Transverse colon (tissue), 4 donors: ENCODE results near the gene MACROD1. TPM values are rescaled to one million over a fixed set of nuclear protein-coding genes. Genes with fewer than 3 reads are reported as not detected.

ENCODE experiments used
- DNase-seq: peaks from one replicate; pipeline ENCODE4 v3.0.0-alpha.2; 2019
- H3K27ac ChIP-seq, 4 donors: fragments of 200-600 bp; sonication (generic); 2 replicates each; pipeline ENCODE4 v1.5.1; 2016 to 2018; ENCODE audit warnings: inconsistent platforms in 4 of 4
- H3K27me3 ChIP-seq: fragments of 200-600 bp; sonication (generic); 2 replicates; pipeline ENCODE4 v1.5.1; 2017; ENCODE audit warnings: inconsistent platforms
- H3K36me3 ChIP-seq, 4 donors: fragments of 200-600 bp; sonication (generic); 2 replicates each; pipeline ENCODE4 v1.5.1; 2017 to 2019; ENCODE audit warnings: inconsistent platforms in 4 of 4
- H3K4me1 ChIP-seq, 4 donors: fragments of 200-600 bp; sonication (generic); 2 replicates each; pipeline ENCODE4 v1.5.1; 2017 to 2020; ENCODE audit warnings: inconsistent platforms in 4 of 4
- H3K4me3 ChIP-seq, 4 donors: fragments of 200-600 bp; sonication (generic); 1 replicate in 1 of 4; 2 replicates in 3 of 4; pipeline versions ENCODE4 v1.5.1 to v1.6.1; 2017 to 2019; ENCODE audit warnings: inconsistent platforms in 4 of 4
- H3K9me3 ChIP-seq, 2 donors: fragments of 200-600 bp; sonication (generic); 2 replicates each; pipeline ENCODE4 v1.5.1; 2017 to 2019; ENCODE audit warnings: inconsistent platforms in 2 of 2
- CTCF ChIP-seq, 5 experiments: fragments of 200-600 bp in 3 of 5; fragments of 450-650 bp in 2 of 5; sonication (generic) in 3 of 5; IDR thresholded peaks; 1 replicate in 2 of 5; 2 replicates in 3 of 5; pipeline ENCODE4 v1.5.1; 2016 to 2017; ENCODE audit warnings: antibody characterized with exemption in 5 of 5, inconsistent platforms in 3 of 5, mild to moderate bottlenecking in 2 of 5, moderate library complexity in 1 of 5
- EP300 ChIP-seq: sonication (generic); formaldehyde crosslinking; IDR thresholded peaks from one replicate; pipeline ENCODE4 v1.6.1; 2017; ENCODE audit warnings: antibody characterized with exemption, low read depth
- POLR2A ChIP-seq: fragments of 450-650 bp; IDR thresholded peaks from one replicate; pipeline ENCODE4 v1.6.1; 2016; ENCODE audit warnings: antibody characterized with exemption, mild to moderate bottlenecking, moderate library complexity
- POLR2AphosphoS5 ChIP-seq, 3 donors: sonication (generic); formaldehyde crosslinking; IDR thresholded peaks; one replicate each; pipeline ENCODE4 v1.6.1; 2016; ENCODE audit warnings: antibody characterized with exemption in 3 of 3
- WGBS, 2 donors: methylation state at CpG; one replicate each; pipeline ENCODE4 v1.1.5; 2018; ENCODE audit warnings: low coverage in 1 of 2; 5-methylcytosine and 5-hydroxymethylcytosine counted together
- in situ Hi-C, 4 donors: fragments of 200-750 bp; cut with MboI; loops; one replicate each; pipeline versions ENCODE4 v1.15.0 to v1.15.1; 2017; ENCODE audit warnings: low sequenced_read_pairs in 3 of 4, low pct_ligation_motif_present in 1 of 4, low pct_unique_long_range_greater_than_20kb in 1 of 4
- intact Hi-C: fragments of 100-400 bp; cut with DNase I; formaldehyde crosslinking; loops from one replicate; pipeline ENCODE4 v1.15.1; 2023; ENCODE audit warnings: low total_unique reads
- total RNA-seq, 4 donors: library from RNA; depleted of rRNA; stranded (reverse); fragments of >200 nt; gene quantifications; one replicate each; pipeline ENCODE4 v1.1.0, GENCODE V29; 2016

The MACROD1 gene
- total RNA-seq, 4 donors from 2014 or later: 42.9 to 50.7 (median 50.1) TPM

- H3K9me3 ChIP-seq: no peaks in the 10 kb centered on the region
- H3K36me3 ChIP-seq: no peaks in the 10 kb centered on the region
- no peaks in the 10 kb centered on the region for H3K4me1 ChIP-seq
- DNase-seq: no peak
- intact Hi-C loops: no loop called here
- no peak for TF ChIP-seq EP300
- no peak for TF ChIP-seq CTCF (IDR thresholded peaks at IDR 0.05)
- TF ChIP-seq POLR2A: no peak
- TF ChIP-seq POLR2AphosphoS5 (IDR thresholded peaks at IDR 0.05): no peak
- 76% methylated on average over 12 of the region's 13 CpGs; no CpG with 5 or more reads in 1 of the 2 donors for WGBS, 2 donors
- H3K4me3 ChIP-seq: no peak overlapping the region
- H3K27ac ChIP-seq: no peak overlapping the region
- H3K27me3 ChIP-seq: no peaks in the 10 kb centered on the region
- in situ Hi-C loops: no loop called here
Measured at GRCh38 chr11:64103277-64103985, 62.5 kb downstream of the MACROD1 start.

- Histone ChIP-seq H3K9me3 (no peaks in the 10 kb centered on the region), H3K4me3 (no peak overlapping the region), H3K36me3 (no peaks in the 10 kb centered on the region), H3K27ac (no peak overlapping the region), H3K4me1 (no peaks in the 10 kb centered on the region), H3K27me3 (no peaks in the 10 kb centered on the region)
- intact Hi-C loops: no loop called here
- no peak for DNase-seq
- TF ChIP-seq CTCF (IDR thresholded peaks at IDR 0.05) (no peak), POLR2A (no peak), EP300 (no peak), POLR2AphosphoS5 (IDR thresholded peaks at IDR 0.05) (no peak)
- in situ Hi-C loops: no loop called here
- WGBS, 2 donors: 77% methylated on average over 15 of the region's 15 CpGs; no CpG with 5 or more reads in 1 of the 2 donors
Measured at GRCh38 chr11:64102005-64102738, 63.7 kb downstream of the MACROD1 start.

- no peak for DNase-seq
- H3K27me3 ChIP-seq: no peaks in the 10 kb centered on the region
- 89 to 91% methylated on average over 16 to 19 of the region's 19 CpGs for WGBS, 2 donors
- H3K27ac ChIP-seq: no peak overlapping the region
- H3K36me3 ChIP-seq: no peaks in the 10 kb centered on the region
- in situ Hi-C loops: no loop called here
- H3K9me3 ChIP-seq: no peaks in the 10 kb centered on the region
- TF ChIP-seq CTCF (IDR thresholded peaks at IDR 0.05): no peak
- no peak for TF ChIP-seq POLR2AphosphoS5 (IDR thresholded peaks at IDR 0.05)
- TF ChIP-seq POLR2A: no peak
- intact Hi-C loops: no loop called here
- H3K4me1 ChIP-seq: peaks cover 0 to 5% (median 0%) of the 10 kb centered on the region in 4 donors
- H3K4me3 ChIP-seq: no peak overlapping the region
Measured at GRCh38 chr11:64101461-64101860, 64.5 kb downstream of the MACROD1 start.

GRCh38 chr11:64100782-64101353, 65.0 kb downstream of the MACROD1 start:
- 78 to 81% methylated on average over 5 to 7 of the region's 7 CpGs for WGBS, 2 donors
- TF ChIP-seq CTCF (IDR thresholded peaks at IDR 0.05) (no peak), POLR2AphosphoS5 (IDR thresholded peaks at IDR 0.05) (no peak), EP300 (no peak), POLR2A (no peak)
- peaks cover 0 to 7% (median 1%) of the 10 kb centered on the region in 4 donors for H3K4me1 ChIP-seq
- H3K27ac ChIP-seq: no peak overlapping the region
- in situ Hi-C loops: no loop called here
- no peaks in the 10 kb centered on the region for H3K36me3 ChIP-seq
- H3K4me3 ChIP-seq: no peak overlapping the region
- DNase-seq: no peak
- H3K9me3 ChIP-seq: no peaks in the 10 kb centered on the region
- H3K27me3 ChIP-seq: no peaks in the 10 kb centered on the region
- intact Hi-C loops: no loop called here
